Stimulated activated CD4-positive, alpha-beta T cell treated with anti-CD3 and anti-CD28 coated beads, Interleukin-1b, Interleukin-23, amount 100 ng/mL, for 1 hour (primary cell): ENCODE results near the gene KRT86.

Experiments used
- DNase-seq, 2 donors: peaks; one replicate each; pipeline ENCODE4 v3.0.0-alpha.2; 2020; ENCODE audit warnings: low read depth in 2 of 2

Gene KRT86

GRCh38 chr12:52274521-52275120, at the start of gene KRT86:
TSS of gene KRT86 (plus strand) at chr12:52274645. CDS start at chr12:52301917, 27,272 bp downstream.
- DNase-seq: no peak

- DNase-seq: no peak
Observed at GRCh38 chr12:52225752-52226151, 48.7 kb upstream of the KRT86 start.

DNA sequence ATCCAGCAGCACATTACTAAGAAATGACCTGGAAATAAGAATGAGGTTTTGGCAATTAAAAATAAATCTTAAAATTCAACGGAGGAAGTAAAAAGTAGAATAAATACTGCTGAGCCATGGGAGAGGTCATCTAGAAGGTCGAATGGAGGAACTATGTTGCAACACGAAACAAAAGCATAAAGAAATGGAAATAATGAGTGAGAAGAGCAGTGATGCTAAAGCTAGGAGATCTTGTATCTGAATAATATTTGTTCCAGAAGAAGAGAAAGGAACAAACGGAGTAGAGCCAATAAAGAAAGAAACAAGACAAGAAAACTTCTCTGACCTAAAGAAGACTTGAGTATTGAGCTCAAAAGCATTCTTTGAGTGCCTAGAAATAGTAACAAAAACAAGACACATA, 48.0 kb upstream of the KRT86 start:
- DNase-seq: no peak

- no peak for DNase-seq
Observed at GRCh38 chr12:52227606-52228166, 46.8 kb upstream of the KRT86 start.

DNA sequence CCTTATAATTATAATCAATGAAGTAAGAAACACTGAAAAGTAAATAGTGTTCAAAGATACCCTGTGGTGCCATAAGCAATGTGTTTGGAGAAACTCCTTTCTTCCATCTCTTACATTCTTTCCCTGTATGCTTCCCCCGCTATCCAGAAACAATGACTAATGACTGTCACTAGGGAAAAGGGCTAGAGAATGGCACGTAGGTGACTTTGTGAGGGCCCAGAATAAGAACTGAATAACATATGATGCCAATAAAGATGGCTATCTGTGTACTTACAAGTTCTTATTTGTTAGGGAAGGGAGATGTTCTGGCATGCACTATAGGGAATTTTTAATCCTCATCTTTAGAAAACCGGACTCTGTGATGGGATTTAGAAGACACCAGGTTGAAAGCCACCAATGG, 46.1 kb upstream of the KRT86 start:
- no peak for DNase-seq

DNA sequence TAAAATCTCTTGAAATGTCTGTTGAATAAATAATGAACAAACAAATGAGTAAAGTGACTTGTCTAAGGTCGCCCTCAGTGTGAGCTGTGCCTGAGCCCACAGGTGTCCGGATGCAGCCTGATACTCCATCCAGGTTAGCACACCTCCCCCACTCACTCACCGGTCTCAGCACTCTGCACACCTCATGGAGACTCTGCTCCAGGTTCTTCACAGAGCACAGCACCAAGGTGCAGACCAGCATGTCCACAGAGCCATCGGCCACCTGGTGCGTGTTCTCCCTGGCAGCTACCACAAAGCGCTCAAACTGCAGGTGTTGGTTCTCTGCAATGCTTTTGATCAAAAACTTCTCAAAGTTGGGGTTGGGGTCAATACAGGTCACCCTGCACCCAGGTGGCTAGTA, 45.5 kb upstream of the KRT86 start:
- no peak for DNase-seq

GRCh38 chr12:52229836-52230343, 44.6 kb upstream of the KRT86 start:
- DNase-seq: no peak

GRCh38 chr12:52230364-52231281, 43.8 kb upstream of the KRT86 start:
- no peak for DNase-seq

DNA sequence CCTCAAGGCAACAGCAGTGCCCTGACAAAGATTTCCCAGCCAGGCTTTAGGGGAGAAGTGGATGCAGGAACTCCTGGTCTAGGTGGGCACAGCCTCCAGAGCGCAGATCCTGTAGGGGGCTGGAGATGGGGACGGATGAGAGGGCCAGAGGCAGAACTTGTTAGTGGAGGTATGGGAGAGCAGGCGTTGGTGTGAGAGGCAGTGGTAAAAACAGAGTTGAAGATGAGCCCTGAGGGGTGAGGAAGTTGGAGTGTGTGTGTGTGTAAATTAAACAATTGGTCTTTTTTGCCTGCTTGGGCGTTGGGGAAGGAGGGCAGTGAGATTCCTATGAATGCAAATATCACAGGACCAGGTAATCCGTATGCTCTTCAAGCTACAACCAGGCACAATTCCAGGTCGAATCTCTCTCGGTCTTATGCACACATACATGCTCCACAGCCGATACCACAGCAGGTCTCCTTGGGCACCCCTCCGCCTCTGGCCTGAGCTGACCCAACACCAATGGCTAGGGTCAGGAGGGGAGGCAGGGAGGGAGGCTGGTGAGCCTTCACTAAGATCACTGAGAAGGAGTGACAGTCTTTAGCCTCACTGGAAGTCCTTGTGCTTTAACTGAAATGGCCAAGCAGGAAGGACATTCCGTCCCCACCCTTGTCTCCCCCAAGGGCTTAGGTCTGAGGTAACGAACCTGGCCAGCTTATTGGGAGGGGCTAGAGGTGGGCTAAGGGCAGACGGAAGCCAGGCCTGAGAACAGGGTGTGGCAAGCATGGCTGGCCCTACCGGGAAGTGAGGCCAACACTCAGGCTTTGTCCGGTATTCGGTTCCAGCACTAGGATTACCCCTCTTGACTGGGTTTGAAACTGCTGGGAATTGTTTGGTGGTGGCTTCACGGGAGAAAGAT, 42.9 kb upstream of the KRT86 start:
- no peak for DNase-seq

DNA sequence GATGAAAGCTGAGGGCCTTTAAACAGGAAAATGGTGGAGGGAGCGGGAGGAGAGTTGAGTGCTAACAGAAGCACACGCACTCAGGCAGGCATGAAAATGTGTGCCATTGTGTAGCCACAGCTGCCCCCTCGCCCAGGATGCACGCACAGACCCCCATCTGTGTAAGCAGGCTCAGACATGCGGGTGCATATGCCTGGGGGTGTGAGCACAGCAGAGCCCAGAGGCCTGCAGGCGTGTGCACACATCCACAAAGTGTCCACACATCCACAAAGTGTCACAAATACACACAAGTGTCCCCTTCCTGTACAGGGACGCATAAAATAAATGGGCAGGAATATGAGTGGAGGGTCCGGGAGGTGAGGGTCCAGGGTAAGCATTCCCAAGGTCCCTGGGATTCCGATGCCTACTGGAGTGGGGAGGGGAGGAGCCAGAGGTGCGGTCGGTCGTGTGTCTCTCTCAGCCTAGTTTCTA, 42.2 kb upstream of the KRT86 start:
- no peak for DNase-seq

- DNase-seq: no peak
Observed at GRCh38 chr12:52232674-52233461, 41.6 kb upstream of the KRT86 start, which contains the start of gene KRT7. TSS of gene KRT7 (plus strand) at chr12:52233243. CDS start at chr12:52233297, 54 bp downstream.

DNA sequence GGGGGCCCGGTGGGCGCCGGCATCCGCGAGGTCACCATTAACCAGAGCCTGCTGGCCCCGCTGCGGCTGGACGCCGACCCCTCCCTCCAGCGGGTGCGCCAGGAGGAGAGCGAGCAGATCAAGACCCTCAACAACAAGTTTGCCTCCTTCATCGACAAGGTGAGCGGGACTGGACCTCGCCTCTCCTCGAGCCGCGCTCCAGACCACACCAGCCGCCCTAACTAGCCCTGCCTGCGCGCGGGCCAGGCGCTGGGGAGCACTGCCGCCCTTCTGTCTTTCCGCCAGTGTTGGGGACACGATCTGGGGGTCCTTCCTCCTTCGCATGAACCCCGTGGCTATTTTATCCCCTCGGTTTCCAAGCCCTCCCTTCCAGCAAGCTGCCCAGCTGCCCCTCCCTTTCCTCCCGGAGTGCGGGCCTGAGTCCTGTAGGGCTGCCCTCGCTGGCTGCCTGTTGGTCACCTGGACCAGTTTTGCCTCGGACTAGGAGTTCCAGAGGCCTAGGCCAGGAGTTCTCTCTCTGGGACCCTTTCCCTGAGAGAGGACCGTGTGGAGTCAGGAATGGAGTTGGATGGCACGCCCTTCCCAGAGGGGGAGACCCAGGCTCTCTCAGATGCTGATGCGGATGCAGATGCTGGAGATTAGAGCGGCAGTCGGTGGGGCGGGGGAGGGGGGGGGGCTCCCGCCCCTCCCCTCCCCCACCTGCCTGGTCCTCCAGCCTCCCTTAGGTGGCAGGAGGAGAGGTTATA, 40.8 kb upstream of the KRT86 start:
- DNase-seq: no peak

GRCh38 chr12:52234223-52234810, 40.1 kb upstream of the KRT86 start:
- no peak for DNase-seq

DNA sequence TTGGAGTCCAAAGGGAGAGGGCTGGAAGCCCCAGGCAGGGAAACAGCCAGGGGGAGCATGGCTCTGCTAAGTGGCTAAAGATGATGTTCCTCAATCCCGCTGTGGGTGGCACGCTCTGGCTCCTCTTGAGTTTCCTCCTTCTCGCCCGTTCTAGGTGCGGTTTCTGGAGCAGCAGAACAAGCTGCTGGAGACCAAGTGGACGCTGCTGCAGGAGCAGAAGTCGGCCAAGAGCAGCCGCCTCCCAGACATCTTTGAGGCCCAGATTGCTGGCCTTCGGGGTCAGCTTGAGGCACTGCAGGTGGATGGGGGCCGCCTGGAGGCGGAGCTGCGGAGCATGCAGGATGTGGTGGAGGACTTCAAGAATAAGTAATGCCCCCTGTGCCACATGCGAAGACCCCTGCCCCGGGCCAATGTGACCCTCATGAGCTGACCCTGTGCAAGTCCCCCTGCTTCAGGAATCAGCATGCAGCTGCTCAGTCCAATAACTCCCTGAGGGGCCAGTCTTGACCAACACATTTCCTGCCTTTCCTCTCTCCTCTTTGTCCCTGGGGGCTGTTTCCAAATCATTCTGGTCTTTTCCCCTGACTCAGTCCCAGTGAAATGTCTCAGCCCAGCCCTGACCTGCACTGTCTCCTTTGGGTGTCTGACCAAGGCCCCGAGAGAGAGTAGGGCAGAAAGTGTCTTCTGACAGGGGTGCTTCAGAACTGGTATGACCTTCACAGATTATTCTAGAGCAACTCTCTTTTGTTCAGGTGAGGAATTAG, 39.3 kb upstream of the KRT86 start:
- no peak for DNase-seq

DNA sequence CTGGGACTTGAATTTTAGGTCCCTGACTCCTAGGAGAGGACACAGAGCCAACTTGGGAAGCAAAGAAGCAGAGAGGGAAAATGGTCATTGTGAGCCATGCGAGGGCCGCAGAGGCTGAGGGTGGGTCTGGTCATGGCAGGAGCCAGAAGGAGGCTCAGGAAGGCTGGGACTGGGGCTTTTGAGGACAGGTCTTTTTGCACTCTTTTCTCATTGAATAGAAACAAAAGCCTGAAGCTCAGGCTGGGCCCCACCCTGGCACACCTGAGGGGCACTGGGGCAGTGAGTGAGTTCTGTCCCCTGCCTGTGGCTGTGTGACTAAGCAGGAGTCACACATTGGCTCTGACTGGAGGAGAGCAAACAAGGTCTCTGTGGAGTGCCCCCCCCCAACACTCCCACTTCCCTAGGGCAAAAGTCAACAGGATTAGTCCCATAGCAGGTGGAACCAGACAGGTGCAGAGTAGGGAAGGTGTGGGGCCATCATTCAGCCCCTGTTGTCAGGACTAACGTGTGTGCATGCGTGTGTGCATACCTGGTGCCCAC, 38.6 kb upstream of the KRT86 start:
- DNase-seq: no peak

DNA sequence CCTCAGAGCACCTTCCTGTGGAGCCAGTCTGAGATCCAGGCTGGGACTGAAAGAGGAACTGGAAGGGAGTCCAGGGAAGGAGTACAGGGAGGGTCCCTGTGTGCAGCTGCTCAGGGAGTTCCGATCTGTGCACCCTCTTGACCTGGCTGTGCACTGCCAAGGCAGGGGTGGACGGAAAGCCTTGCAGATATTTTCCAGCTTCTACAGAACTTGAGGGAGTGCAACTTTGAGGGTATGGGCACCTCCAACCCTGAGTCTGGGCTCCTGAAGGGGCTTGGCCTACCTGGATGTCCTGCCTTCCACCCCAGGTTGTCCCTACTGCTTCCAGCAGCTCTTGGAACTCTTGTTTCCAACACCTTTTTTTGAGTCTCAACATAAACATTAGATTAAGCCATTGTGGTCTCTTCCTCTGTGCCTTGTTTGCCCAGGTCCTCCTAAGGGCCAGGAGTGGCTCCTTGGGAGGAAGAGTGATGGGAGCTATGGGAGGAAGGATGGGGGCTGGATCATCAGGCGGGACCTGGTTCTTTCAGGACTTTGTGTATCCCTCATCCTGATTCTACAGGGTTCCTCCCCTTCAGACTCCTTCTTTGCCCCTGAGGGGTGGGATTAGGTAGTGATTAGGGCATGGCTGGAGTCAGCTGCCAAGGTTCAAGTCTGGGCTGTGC, 37.9 kb upstream of the KRT86 start:
- no peak for DNase-seq

- no peak for DNase-seq
Observed at GRCh38 chr12:52238207-52238840, 36.1 kb upstream of the KRT86 start.
